Stimulated activated CD4-positive, alpha-beta T cell treated with anti-CD3 and anti-CD28 coated beads, Interleukin-4, amount 100 ng/mL, for 4 hours (primary cell): ENCODE results near the gene CDKN2B-AS1.

Source experiments
- DNase-seq, 2 experiments: peaks; one replicate each; pipeline ENCODE4 v3.0.0-alpha.2; 2020

The CDKN2B-AS1 gene

DNA sequence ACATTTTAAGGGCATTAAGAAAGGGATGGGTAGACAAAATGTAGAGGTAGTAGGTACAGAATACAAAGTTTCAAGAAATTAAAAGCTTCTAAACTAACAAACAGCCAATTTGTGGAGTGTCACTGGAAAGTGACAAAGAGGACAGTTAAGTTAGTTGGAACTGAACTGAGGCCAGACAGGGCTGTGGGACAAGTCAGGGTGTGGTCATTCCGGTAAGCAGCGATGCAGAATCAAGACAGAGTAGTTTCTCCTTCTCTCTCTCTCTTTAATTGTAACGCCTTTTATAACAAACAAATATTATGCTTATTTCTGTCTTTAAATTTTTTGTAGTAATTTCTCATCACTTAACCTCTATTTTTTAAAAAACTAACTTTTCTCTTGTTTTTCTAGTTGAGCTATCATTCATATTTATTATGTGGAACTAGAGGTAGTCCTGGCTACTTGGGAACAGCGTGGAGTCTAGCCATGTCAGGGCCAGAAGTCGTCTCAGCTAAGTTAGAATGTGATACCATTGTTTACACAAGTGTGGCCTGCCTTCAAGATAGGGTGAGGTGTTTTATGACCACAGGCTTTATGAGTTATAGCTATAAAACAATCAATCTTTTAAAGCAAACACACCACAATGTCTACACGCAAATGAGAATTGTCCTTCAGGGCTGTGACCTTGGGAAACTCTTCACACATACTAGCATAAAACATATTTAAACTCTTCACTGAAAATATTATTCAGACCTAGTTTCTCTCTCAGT lies 129.8 kb downstream of the CDKN2B-AS1 start:
- DNase-seq = no peak

DNA sequence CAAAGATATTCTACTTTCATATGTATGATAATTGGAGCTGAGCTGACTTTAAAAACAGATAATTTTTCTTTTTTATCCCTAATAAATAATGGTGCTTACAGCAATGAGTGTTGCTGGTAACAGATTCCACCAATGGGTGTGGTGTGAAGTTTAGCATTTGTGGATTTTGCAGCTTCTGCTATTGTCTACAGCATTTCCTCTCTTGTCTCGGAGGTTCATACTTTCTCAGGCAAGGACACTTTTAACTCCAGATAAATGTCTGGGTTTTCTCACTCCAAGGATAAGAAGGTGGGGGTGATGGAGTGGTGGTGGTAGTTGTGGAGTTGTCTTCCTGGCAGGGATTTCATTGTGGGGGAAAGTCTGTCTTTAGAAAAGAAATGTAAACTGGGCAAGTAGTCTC lies 134.5 kb downstream of the CDKN2B-AS1 start:
- no peak for DNase-seq

DNA sequence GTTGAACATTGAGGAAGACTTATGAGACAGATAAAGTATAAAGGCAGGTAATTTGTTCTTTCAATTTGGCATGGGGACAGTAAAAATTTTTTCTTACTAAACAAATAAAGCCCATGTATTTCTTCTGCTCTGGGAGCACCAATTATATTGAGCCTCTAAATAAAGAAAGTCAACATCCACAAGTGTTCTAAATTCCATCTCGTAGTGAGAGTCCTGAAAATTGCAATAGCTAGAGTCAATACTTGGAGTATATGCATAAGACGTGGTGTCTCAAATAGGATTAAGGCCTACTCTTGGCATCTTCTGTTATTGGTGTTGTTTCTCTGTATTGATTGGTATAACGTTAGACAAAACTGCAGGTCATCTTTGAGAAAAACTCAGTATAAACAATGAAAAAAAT lies 135.0 kb downstream of the CDKN2B-AS1 start:
- no peak for DNase-seq

DNA sequence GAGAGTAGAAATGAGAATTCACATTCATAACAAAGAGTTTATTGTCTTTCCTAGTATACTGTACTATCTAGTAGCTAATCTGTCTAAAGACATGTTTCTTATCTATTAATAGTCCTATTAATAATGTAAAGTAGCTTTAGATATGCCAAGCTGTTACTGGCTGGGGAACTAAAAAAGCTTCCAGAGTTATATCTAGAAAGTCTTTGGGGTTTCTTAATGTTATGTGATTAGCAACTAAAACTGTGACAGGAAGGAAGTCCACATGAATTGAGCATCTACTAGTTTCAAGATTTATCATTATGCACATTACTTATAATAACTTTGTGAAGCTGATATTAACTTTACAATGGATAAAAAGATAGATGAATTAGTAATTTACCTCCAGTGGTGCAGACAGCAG lies 137.2 kb downstream of the CDKN2B-AS1 start:
- DNase-seq = no peak

DNA sequence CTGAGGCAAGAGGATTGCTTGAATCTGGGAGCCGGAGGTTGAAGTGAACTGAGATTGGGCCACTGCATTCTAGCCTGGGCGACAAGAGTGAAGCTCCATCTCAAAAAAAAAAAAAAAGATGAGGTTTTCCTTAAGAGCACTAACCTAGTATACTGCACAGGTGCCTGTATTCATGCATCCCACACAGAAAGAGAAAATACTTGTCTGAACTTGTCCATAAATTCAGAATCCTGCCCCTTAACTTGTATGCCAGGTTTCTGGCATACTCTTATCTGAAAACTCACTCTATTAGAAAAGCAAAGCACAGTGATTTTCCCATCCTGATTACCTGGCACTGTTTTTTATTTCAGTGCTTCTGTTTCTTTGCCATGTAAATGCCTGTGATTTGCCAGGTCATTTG lies 139.8 kb downstream of the CDKN2B-AS1 start:
- DNase-seq = no peak

DNA sequence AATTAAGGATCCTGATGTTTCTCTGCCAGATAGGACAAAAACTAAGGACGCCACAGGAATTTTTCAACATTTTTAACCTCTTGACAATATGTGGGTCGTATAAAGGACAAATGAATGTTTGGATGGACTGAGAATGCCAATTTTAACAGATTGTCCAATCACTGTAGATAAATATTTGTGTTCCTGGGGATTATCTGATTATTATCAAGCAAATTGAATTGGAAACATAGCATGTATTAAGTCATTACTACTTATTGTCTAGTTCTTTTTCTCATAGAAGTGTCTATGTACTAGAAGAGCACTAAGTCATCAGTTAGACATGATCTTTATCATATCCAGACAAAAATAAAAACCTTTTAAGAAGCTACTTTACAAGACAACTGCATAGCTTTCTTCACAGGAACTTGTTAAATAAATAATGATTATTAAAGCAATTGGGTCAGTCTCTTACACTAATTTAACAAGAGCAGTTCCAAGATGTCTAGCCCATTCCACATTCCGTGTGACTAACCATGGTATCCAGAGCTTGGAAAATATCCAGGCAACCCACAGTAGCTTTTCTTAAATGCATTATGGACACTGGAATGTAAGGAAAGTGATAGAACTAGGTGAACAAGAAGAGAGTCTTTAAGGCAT lies 142.0 kb downstream of the CDKN2B-AS1 start:
- no peak for DNase-seq

DNA sequence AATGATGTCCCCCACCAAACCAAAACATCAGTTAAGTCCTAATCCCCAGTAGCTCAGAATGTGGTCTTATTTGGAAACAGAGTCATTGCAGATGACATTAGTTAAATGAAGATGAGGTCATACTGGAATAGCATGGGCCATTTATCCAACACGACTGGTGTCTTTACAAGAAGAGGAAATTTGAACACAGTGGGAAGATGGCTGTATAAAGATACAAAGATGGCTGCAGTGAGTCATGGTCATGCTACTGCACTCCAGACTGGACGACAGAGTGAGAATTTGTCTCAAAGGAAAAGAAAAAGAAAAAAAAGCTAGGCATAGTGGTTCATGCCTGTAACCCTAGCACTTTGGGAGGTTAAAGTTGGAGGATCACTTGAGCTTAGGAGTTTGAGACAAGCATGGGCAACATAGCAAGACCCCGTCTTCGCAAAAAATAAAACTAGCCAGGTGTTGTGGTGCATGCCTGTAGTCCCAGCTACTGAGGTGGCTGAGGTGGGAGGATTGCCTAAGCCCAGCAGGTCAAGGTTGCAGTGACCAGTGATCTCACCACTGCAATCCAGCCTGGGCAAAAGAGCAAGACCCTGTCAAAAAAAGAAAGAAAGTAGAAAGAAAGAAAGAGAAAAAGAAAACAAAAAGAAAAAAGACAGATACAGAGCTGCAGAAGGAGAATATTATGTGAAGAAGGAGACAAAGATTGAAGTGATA lies 144.5 kb downstream of the CDKN2B-AS1 start:
- no peak for DNase-seq

DNA sequence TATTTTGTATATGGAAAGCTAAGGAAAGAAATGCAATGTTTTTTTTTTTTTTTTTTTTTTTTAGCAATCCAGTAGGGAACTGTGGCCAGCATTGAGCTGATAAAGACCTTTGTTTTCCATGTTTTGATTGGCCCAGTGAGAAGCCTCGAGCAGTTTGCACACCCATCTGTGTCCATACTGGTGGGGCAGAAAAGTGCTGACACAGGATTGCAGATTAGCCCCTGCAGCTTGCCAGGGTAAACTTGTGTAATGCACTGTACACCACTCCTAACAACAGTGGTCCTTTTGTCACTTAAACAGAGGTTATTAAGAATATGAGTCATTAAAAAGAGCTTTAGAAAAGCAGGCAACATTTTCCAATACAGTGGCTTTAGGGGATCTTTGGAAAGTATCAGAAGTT lies 147.3 kb downstream of the CDKN2B-AS1 start:
- DNase-seq = no peak

DNA sequence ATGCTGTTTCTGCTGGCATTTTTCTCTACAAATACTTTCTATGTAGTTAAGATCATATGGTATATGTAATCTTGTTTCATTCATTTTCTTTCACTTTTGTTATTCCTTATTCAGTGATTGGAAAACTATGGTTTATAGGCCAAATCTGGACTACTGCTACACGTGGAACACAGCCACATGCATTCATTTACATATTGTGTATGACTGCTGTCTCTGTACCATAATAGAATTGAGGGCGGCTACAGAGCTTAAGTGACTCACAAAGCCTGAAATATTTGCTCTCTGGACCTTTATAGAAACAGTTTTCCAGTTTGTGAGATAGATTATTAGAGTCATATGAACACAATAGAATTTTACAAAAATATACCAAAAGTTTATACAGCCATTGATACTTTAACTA lies 148.1 kb downstream of the CDKN2B-AS1 start:
- no peak for DNase-seq

DNA sequence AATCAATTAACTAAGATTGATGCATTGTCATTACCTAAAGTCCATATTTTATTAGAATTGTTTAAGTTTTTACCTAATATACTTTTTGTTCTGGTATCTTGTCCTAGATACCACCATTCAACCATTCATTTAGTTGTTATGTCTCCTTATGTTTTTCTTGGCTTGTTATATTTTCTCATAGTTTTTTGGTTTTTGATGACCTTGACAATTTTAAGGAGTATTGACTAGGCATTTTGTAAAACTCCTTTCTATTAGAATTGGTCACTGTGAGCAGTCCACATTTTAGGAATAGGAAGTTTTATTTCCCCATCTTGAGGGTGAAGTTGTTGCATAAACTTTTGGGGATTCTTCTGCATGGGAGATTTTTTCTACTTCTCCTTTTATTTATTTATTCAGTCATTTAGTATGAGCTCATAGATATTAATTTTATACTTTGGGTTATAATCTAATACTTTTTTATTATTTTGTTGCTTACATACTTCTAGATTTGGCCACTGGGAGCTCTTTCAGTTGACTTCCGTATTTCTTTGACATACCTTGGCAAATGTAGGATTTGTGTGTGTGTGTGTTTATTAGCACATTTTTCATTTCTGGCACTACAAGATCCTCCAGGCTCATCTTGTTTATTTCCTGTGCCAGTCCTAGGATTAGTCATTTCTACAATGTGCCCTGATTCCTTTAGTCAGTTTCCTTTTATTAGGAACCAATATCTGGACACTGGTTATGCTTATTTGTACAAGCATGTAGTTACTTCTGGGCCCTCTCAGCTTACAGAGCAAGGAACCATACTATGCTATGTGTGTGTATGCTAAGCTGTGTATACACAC lies 149.4 kb downstream of the CDKN2B-AS1 start:
- no peak for DNase-seq

DNA sequence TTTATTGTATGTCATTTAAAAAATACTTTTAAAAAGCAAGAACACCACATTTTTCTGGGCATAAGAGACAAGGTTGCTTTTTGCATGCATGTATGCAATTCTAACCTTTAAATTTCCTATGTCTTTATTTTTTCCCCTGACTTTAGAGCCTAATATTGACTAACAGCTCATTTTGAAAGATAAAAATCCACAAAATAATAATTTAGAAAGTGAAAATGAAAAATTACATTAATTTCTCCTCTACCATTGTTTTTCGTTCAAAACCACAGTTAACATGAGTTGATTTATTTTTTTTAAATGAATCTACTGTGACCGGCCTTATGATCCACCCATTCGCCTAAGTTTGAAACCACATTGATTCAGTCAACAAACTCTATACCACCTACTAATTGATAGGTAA lies 152.0 kb downstream of the CDKN2B-AS1 start:
- no peak for DNase-seq

DNA sequence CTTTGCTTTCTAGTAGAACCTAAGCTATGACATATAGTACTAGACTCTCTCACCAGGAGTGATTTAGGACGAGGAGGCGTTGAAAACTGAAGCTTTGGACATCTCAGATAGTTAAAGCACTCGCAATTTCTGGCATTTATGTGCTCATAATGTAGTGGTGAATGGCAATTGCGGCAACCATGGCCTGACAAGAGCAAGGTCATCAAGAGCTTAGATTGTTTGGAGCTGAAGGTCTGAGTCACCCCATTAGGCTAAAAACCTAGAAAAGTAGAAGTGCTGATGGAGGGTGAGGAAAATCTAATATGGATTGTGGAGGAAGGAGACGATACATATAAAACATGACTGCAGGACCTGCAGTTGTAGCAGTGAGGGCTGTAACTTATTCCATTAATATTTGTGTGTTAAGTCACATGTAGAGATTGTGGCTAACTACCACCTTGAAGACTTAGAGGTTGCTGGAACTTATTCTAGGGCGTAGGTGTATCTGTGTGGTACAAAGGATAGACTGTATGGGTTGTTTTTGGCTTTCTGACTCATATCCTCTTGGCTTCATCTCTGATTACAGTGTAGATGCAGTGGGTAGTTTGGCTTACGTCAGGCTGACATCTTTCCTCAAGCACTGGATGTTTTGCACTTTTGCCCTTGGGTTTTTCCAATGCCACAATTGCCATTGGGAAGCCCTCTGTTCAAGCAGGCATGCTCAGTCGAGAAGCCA lies 153.4 kb downstream of the CDKN2B-AS1 start:
- DNase-seq = peak in 1 of 2 experiments; percentile 6

DNA sequence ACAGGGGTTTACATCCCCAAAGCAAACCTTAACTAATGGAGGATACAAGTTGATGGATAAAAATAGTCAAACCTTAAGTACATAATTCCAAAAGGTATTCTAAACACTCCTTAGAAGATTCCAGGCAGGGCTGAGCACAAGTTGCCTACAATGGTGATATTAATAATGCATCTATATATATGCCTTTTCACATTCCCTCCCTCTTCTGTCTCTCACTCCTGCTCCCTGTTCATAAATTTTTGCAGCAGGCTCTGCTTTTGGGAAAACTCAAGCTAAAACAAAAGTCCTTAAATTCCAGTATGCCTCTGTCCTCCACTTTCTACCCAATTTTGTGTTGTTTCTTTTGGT lies 153.9 kb downstream of the CDKN2B-AS1 start:
- DNase-seq = no peak

DNA sequence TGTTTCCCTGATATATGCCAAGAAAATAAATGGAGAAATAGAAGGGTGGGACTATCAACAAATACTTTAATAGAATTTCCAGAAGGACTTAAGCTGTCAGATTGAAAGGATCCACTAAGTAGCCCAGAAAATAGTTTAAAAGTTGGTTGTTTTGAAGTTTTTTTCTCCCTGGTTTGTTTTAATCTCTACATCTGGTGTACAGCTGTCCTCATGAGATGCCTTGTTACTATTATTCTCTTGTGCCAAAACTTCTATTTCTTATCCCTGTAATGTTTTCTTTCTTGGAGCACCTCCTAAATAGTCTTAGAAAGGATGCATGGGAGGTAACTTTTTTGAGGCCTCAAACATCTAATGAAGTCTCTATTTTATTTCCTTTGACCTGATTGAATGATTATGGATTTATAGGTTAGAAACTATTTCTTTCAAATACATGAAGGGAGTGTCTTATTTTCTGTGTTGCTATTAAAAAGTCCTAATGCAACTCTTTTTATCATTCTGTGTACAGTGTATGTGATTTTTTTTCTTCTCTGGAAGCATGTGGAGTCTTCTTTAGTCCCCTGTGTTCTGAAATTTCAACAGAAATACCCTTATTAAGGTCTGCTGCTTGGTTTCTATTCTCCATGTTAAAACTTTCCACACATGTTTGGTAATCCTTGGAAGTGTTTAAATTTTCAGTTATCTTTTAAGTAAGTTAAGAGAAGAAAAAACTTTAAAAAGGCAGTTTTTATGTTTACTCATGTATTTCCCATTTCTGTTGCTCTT lies 154.5 kb downstream of the CDKN2B-AS1 start:
- no peak for DNase-seq

DNA sequence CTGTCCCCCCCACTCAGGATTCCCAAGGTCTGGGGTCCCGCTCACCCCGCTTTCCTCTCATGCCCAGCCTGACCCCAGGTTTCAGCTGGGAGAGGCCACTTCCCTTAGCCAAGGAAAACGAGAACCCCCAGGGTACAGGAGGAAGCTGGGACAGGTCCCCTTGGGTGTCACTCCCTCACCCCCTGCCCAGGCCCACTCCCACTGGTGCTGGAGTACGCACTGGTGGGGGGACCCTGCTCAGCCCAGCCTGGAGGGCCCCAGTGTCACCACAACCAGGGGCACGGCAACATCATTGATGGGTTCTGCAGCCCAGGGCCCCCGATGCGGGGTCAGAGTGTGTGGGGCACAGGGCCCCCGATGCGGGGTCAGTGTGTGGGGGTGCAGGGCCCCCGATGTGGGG lies 159.5 kb downstream of the CDKN2B-AS1 start:
- no peak for DNase-seq

DNA sequence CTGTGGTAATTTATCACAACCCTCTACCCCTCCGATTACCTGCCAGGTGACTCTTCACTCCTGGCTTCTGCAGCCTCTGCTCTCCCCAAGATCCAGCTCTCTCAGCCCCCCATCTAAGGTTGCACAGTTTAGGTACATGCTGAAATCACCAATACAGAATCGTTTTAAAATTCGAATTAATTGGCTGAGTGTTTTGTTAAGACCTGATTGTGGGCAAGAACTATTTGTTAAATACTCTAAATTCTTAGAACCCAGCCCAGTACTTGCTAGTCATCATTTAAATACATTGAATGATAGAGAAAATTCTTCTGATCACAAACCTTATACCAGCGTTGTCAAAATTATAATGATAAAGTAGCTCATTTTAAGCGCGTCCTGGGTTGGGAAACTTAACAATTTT lies 162.0 kb downstream of the CDKN2B-AS1 start:
- DNase-seq = no peak

DNA sequence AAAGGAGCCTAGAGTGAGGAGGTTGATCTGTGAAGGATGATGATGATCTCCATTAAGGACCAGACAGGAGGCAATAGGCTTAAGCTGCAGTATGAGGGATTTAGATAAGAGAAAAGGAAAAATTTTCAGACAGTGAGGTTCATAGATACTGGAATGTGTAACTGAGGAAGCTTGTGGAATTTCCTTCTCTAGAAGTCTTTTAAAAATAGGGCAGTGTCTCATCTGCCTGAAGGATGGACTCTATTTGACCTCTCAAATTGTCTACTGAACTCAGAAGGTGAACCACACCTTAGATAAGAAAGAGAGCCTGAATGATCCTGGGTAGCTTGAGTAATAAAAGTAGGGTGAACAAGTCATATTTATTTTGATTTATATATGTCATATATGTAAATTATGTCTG lies 162.7 kb downstream of the CDKN2B-AS1 start:
- no peak for DNase-seq

DNA sequence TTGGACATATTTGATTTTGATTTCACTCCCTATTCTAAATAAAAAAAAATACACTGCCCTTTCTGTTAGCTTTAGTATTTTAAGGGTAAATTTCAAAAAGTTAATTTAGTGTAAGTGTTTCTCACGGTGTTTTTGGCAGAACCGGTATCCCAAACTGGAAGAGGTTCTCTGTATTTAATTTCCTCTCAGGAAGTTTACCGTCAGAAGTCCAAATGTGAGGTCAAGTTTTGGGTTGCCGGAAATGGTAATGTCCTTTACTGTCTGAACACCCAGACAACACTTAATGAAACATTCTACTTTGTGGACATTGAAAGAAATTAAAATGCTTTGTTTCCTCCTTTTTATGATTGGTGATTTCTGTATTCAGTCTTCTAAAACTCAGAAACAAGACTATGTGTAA lies 163.2 kb downstream of the CDKN2B-AS1 start:
- no peak for DNase-seq

DNA sequence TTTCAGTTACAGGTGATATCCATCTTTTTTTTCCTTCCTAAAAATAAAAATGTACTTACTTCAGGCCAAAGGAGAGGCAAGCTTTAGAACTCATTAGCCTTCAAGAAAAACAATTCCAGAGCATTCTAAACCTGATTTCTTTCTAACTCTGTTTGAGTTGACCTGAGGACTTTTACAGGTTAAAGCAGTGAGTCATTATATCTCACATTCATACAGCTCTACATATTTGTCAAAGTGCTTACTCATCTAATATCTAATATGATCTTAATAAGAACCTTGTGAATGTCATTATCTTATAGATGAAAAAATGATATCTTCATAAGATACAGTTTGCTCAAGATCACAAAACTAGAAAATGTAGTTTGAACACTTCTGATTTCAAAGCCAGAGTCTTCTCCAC lies 163.7 kb downstream of the CDKN2B-AS1 start:
- DNase-seq = no peak

DNA sequence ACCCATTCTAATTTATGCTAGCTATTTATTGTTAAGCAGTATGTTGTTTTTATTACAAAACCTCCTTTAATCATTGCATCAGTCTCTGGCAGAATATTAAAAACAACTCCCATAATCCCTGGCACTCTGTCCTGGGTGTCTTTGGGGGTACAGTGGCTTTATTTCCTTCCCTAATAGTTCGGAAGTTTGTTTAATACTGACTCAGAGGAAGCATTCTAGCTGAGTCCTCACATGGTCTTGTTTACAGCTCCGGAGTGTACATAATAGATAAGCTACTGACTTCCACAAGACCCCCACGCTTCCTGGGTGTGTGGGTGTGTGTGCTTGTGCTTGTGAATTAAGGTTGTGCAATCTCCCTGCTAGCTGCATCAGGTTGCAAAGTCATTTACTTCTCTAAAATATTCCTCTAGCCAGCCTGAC lies 164.3 kb downstream of the CDKN2B-AS1 start:
- DNase-seq = peak in 1 of 2 experiments; percentile 10

DNA sequence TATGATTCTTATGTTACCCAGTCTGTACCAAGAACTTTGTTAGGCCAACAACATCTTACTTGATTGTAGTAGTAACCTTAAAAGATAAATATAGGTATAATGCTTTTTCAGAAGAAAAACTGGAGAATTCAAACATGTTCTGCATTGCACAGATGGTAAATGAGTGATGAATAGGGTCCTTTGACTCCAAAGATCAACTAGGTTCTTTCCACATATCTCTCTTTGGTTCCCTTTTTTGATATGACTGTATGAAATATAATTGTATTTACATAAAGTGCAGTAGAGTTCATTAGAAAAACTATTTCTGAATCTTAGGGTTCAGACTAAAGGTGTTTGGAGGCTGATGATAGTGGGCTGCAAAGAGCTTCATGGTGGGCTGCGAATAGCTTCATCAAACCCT lies 165.0 kb downstream of the CDKN2B-AS1 start:
- no peak for DNase-seq

DNA sequence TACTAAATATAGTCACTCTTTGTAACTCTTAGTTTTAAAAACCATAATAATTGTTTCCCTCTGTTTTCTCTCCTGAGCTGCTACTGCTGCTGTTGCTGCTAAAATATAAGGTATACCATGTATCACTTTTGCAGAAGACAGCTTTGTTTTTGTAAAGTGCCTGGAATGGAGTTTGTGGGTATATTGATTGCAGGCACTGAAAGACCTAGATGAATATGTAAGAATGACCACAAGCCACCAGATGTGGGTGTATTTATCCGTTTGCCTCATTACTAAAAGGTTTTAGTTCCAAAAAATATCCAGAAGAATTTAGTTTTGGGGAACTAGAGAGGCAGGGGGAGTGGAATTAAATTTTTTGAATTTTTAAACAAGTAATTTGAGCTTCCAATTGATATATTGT lies 165.6 kb downstream of the CDKN2B-AS1 start:
- DNase-seq = no peak
